Panc1 (cell line): ENCODE results near the gene DISP1. TPM values are rescaled to one million over a fixed set of nuclear protein-coding genes. Genes with fewer than 3 reads are reported as not detected.

ENCODE experiments used
- ATAC-seq: fragments of 200-7000 bp; cut with Tn5 transposase; 2 replicates; pipeline ENCODE4 v1.9.1; 2020; ENCODE audit warnings: mild to moderate bottlenecking, moderate library complexity
- BruUV-seq: library from RNA; stranded (reverse); fragments of 400-500 nt; replicated peaks from 2 replicates; lab custom pipeline; 2021; lab: Mats Ljungman, UMichigan
- CTCF ChIA-PET: fragments of 300-600 bp; sonication (Branson Sonifier 250); formaldehyde crosslinking; loops from one replicate; lab custom pipeline; 2022; ENCODE audit warnings: antibody characterized with exemption; lab: Charles Lee
- POLR2A ChIA-PET: fragments of 300-600 bp; sonication (Branson Sonifier 250); formaldehyde crosslinking; loops from one replicate; lab custom pipeline; 2022; ENCODE audit warnings: antibody characterized with exemption; lab: Charles Lee
- DNase-seq: peaks from one replicate; pipeline ENCODE4 v3.0.0-alpha.2; 2010; ENCODE audit warnings: low read depth, low spot score
- H3K27ac ChIP-seq: 2 replicates; pipeline ENCODE4 v1.5.1; 2011; ENCODE audit warnings: mild to moderate bottlenecking, low read length, inconsistent platforms
- H3K27me3 ChIP-seq: fragments of 200-500 bp; sonication (Bioruptor generic); 2 replicates; pipeline ENCODE4 v1.6.0; 2014; ENCODE audit warnings: low read length, inconsistent platforms; ENCODE audit not compliant: control insufficient read depth, insufficient read depth
- H3K36me3 ChIP-seq: fragments of 200-500 bp; sonication (Bioruptor generic); 2 replicates; pipeline ENCODE4 v1.5.1; 2014; ENCODE audit warnings: inconsistent platforms, mild to moderate bottlenecking, low read length, moderate library complexity; ENCODE audit not compliant: control insufficient read depth, insufficient read depth
- H3K4me1 ChIP-seq: 2 replicates; pipeline ENCODE4 v1.5.1; 2011; ENCODE audit warnings: inconsistent platforms, mild to moderate bottlenecking, low read length, moderate library complexity; ENCODE audit not compliant: control insufficient read depth, insufficient read depth
- H3K4me3 ChIP-seq, 2 experiments: 2 replicates each; pipeline ENCODE4 v1.5.1; 2011 to 2012; ENCODE audit warnings: low read depth in 2 of 2, low read length in 2 of 2, mild to moderate bottlenecking in 2 of 2, inconsistent platforms in 1 of 2, moderate library complexity in 1 of 2
- H3K9me3 ChIP-seq: fragments of 200-500 bp; sonication (Bioruptor generic); 2 replicates; pipeline ENCODE4 v1.5.1; 2014; ENCODE audit warnings: low read depth, mild to moderate bottlenecking, inconsistent platforms, low read length, moderate library complexity; ENCODE audit not compliant: control insufficient read depth, insufficient read depth
- CTCF ChIP-seq: fragments of 450-650 bp; IDR thresholded peaks from 2 replicates; pipeline ENCODE4 v1.5.1; 2017; ENCODE audit warnings: mild to moderate bottlenecking
- POLR2AphosphoS5 ChIP-seq: IDR thresholded peaks from 2 replicates; pipeline ENCODE4 v1.6.1; 2012; ENCODE audit warnings: mild to moderate bottlenecking, low read depth, low read length, moderate library complexity
- SIN3A ChIP-seq: IDR thresholded peaks from 2 replicates; pipeline ENCODE4 v1.6.1; 2012; ENCODE audit warnings: low read depth, mild to moderate bottlenecking, low read length, moderate library complexity, borderline replicate concordance; ENCODE audit not compliant: insufficient read depth
- TCF7L2 ChIP-seq: IDR thresholded peaks from 2 replicates; pipeline ENCODE4 v1.6.1; 2011; ENCODE audit warnings: mild to moderate bottlenecking, low read depth, low read length, inconsistent platforms
- in situ Hi-C: cut with HindIII; loops from 2 replicates; pipeline ENCODE4 v1.10.0; 2016; ENCODE audit warnings: low sequenced_read_pairs, low pct_unique_long_range_greater_than_20kb
- intact Hi-C: fragments of 100-400 bp; cut with micrococcal nuclease; formaldehyde crosslinking; loops from one replicate; pipeline ENCODE4 v1.10.0; 2022; ENCODE audit not compliant: unreplicated experiment
- total RNA-seq: library from RNA; stranded (reverse); gene quantifications from one replicate; pipeline ENCODE4 v1.2.1, GENCODE V29; 2021; ENCODE audit not compliant: unreplicated experiment
- TF ChIP-seq, protein P1 (sequence below), 2 experiments: IDR thresholded peaks; 2 replicates each; pipeline ENCODE4 v1.6.1; 2011 to 2012; ENCODE audit warnings: low read depth in 2 of 2, control low read depth in 1 of 2, low read length in 1 of 2, mild to moderate bottlenecking in 1 of 2, moderate library complexity in 1 of 2; ENCODE audit not compliant: insufficient read depth in 1 of 2

DISP1 gene
- total RNA-seq, 1 experiment from 2014 or later, result 4.2 TPM

DNA sequence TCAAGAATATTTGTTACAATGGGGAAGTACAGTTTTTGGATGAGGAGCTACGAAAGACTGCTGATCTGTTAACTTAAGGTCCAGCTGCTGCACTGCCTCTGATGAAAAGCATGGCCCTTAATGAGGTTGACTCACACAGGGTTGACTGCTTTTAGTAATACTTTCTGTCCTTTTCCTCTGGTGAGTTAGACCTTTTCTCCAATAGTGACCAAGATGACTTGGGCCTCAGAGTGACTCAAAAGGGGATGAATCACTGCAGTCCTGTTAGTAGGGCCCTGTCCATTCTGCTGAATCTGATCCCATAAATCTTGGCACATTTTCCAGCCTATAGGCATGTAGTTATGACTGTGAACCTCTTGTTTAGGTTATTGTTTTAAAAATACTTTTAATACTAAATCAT, 2.7 kb downstream of the DISP1 start:
- TF ChIP-seq CTCF (no peak), SIN3A (no peak), POLR2AphosphoS5 (no peak), TCF7L2 (no peak)
- TF ChIP-seq, protein P1, sequence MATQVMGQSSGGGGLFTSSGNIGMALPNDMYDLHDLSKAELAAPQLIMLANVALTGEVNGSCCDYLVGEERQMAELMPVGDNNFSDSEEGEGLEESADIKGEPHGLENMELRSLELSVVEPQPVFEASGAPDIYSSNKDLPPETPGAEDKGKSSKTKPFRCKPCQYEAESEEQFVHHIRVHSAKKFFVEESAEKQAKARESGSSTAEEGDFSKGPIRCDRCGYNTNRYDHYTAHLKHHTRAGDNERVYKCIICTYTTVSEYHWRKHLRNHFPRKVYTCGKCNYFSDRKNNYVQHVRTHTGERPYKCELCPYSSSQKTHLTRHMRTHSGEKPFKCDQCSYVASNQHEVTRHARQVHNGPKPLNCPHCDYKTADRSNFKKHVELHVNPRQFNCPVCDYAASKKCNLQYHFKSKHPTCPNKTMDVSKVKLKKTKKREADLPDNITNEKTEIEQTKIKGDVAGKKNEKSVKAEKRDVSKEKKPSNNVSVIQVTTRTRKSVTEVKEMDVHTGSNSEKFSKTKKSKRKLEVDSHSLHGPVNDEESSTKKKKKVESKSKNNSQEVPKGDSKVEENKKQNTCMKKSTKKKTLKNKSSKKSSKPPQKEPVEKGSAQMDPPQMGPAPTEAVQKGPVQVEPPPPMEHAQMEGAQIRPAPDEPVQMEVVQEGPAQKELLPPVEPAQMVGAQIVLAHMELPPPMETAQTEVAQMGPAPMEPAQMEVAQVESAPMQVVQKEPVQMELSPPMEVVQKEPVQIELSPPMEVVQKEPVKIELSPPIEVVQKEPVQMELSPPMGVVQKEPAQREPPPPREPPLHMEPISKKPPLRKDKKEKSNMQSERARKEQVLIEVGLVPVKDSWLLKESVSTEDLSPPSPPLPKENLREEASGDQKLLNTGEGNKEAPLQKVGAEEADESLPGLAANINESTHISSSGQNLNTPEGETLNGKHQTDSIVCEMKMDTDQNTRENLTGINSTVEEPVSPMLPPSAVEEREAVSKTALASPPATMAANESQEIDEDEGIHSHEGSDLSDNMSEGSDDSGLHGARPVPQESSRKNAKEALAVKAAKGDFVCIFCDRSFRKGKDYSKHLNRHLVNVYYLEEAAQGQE (IDR thresholded peaks at IDR 0.05; ENCODE audit: insufficient read depth in 1 of 2, low read depth in 2 of 2, low read length in 1 of 2), result no peak
- BruUV-seq, result no TSS peak
- peaks cover 28% of the 10 kb centered on the region for H3K4me1 ChIP-seq
- intact Hi-C loops (no loop called here), in situ Hi-C loops (no loop called here)
- CTCF ChIA-PET, result no interaction called here
- H3K4me3 ChIP-seq, result no peak overlapping the region
- DNase-seq (peak; percentile 96), ATAC-seq (peak; percentile 66)
- peak overlapping the region; percentile 23 for H3K27ac ChIP-seq
- H3K36me3 ChIP-seq, result peaks cover 2% of the 10 kb centered on the region; the same call in 1 of the 2 replicates
- POLR2A ChIA-PET, result no interaction called here
- H3K27me3 ChIP-seq, result no peaks in the 10 kb centered on the region
- H3K9me3 ChIP-seq, result no peaks in the 10 kb centered on the region

- no peak overlapping the region for H3K27ac ChIP-seq
- intact Hi-C loops (no loop called here), in situ Hi-C loops (no loop called here)
- ATAC-seq, result no peak
- ChIA-PET CTCF (no interaction called here), POLR2A (no interaction called here)
- H3K4me1 ChIP-seq, result peaks cover 28% of the 10 kb centered on the region
- H3K4me3 ChIP-seq, result no peak overlapping the region
- H3K27me3 ChIP-seq, result no peaks in the 10 kb centered on the region
- no peak for DNase-seq
- peaks cover 2% of the 10 kb centered on the region; the same call in 1 of the 2 replicates for H3K36me3 ChIP-seq
- no peaks in the 10 kb centered on the region for H3K9me3 ChIP-seq
- BruUV-seq, result no TSS peak
- TF ChIP-seq TCF7L2, result no peak
- no peak for TF ChIP-seq POLR2AphosphoS5
- TF ChIP-seq CTCF, result no peak
- no peak for TF ChIP-seq SIN3A
- TF ChIP-seq, protein P1 (IDR thresholded peaks at IDR 0.05; ENCODE audit: insufficient read depth in 1 of 2, low read depth in 2 of 2, low read length in 1 of 2), result no peak
Measured at GRCh38 chr1:222818171-222818570, 3.3 kb downstream of the DISP1 start.
